HFFc6 (cell line): ENCODE measurements around the gene CELF2. TPM values are rescaled to one million over a fixed set of nuclear protein-coding genes. Genes with fewer than 3 reads are reported as not detected.

Experiments
- DNase-seq: peaks from one replicate; pipeline ENCODE4 v3.0.0-alpha.2; 2018
- H3K27ac Mint-ChIP-seq: 2 replicates; pipeline ENCODE4 v1.8.0; 2020; ENCODE audit warnings: mild to moderate bottlenecking, mixed read lengths
- H3K27me3 Mint-ChIP-seq: 2 replicates; pipeline ENCODE4 v1.8.0; 2021; ENCODE audit warnings: mild to moderate bottlenecking, moderate library complexity, mixed read lengths; ENCODE audit not compliant: insufficient read depth
- H3K36me3 Mint-ChIP-seq: 2 replicates; pipeline ENCODE4 v1.8.0; 2021; ENCODE audit warnings: low read depth, mixed read lengths
- H3K4me1 Mint-ChIP-seq: 2 replicates; pipeline ENCODE4 v1.8.0; 2020; ENCODE audit warnings: low read depth, mixed read lengths
- H3K4me3 Mint-ChIP-seq: 2 replicates; pipeline ENCODE4 v1.8.0; 2020; ENCODE audit warnings: mild to moderate bottlenecking, moderate library complexity, mixed read lengths
- H3K9me3 Mint-ChIP-seq: 2 replicates; pipeline ENCODE4 v1.8.0; 2020; ENCODE audit warnings: mild to moderate bottlenecking, mixed read lengths
- CTCF ChIP-seq: fragments of 200-600 bp; sonication (generic); IDR thresholded peaks from 2 replicates; pipeline ENCODE4 v1.5.0; 2021; ENCODE audit warnings: antibody characterized with exemption, mild to moderate bottlenecking
- total RNA-seq, 6 experiments: library from RNA; stranded (reverse); fragmentation: NEBNext Ultra II Directional; extraction: Animal tissue kit (Norgen Biotek cat#: 25700); gene quantifications; 2 replicates in 1 of 6; 3 replicates in 5 of 6; pipeline ENCODE4 v1.2.3, GENCODE V29; 2021

CELF2 gene
- total RNA-seq, 6 experiments from 2014 or later = 2.7 to 5.2 (median 3.5) TPM

- H3K36me3 Mint-ChIP-seq = peaks cover 10% of the 10 kb centered on the region; the same call in 1 of the 2 replicates
- H3K27ac Mint-ChIP-seq = no peak overlapping the region
- H3K9me3 Mint-ChIP-seq = peaks cover 26% of the 10 kb centered on the region
- H3K27me3 Mint-ChIP-seq = peaks cover 5% of the 10 kb centered on the region
- peaks cover 13% of the 10 kb centered on the region for H3K4me1 Mint-ChIP-seq
- DNase-seq = no peak
- no peak for TF ChIP-seq CTCF
- H3K4me3 Mint-ChIP-seq = no peak overlapping the region
Measured at GRCh38 chr10:11161096-11161495, 143.4 kb downstream of the CELF2 start.

GRCh38 chr10:11161910-11162309 lies 144.2 kb downstream of the CELF2 start:
- peaks cover 10% of the 10 kb centered on the region; the same call in 1 of the 2 replicates for H3K36me3 Mint-ChIP-seq
- no peak overlapping the region for H3K27ac Mint-ChIP-seq
- DNase-seq = no peak
- H3K4me3 Mint-ChIP-seq = no peak overlapping the region
- H3K4me1 Mint-ChIP-seq = peaks cover 19% of the 10 kb centered on the region
- H3K9me3 Mint-ChIP-seq = peaks cover 23% of the 10 kb centered on the region
- no peak for TF ChIP-seq CTCF
- H3K27me3 Mint-ChIP-seq = peaks cover 7% of the 10 kb centered on the region

GRCh38 chr10:11162828-11163599 lies 145.3 kb downstream of the CELF2 start:
- peaks cover 7% of the 10 kb centered on the region for H3K27me3 Mint-ChIP-seq
- TF ChIP-seq CTCF = no peak
- H3K4me1 Mint-ChIP-seq = peaks cover 19% of the 10 kb centered on the region
- DNase-seq = no peak
- H3K9me3 Mint-ChIP-seq = peaks cover 23% of the 10 kb centered on the region
- H3K27ac Mint-ChIP-seq = no peak overlapping the region
- peaks cover 10% of the 10 kb centered on the region; the same call in 1 of the 2 replicates for H3K36me3 Mint-ChIP-seq
- no peak overlapping the region; the same call in 1 of the 2 replicates for H3K4me3 Mint-ChIP-seq

- TF ChIP-seq CTCF = no peak
- peaks cover 18% of the 10 kb centered on the region for H3K9me3 Mint-ChIP-seq
- H3K27ac Mint-ChIP-seq = no peak overlapping the region
- peaks cover 19% of the 10 kb centered on the region for H3K4me1 Mint-ChIP-seq
- DNase-seq = no peak
- H3K27me3 Mint-ChIP-seq = peaks cover 7% of the 10 kb centered on the region
- peaks cover 10% of the 10 kb centered on the region; the same call in 1 of the 2 replicates for H3K36me3 Mint-ChIP-seq
- peak overlapping the region; percentile 90 for H3K4me3 Mint-ChIP-seq
Measured at GRCh38 chr10:11163780-11164550, 146.3 kb downstream of the CELF2 start.

- DNase-seq = no peak
- H3K4me1 Mint-ChIP-seq = peaks cover 19% of the 10 kb centered on the region
- peaks cover 18% of the 10 kb centered on the region for H3K9me3 Mint-ChIP-seq
- H3K36me3 Mint-ChIP-seq = peaks cover 10% of the 10 kb centered on the region; the same call in 1 of the 2 replicates
- no peak overlapping the region; the same call in 1 of the 2 replicates for H3K27ac Mint-ChIP-seq
- H3K27me3 Mint-ChIP-seq = peaks cover 7% of the 10 kb centered on the region
- peak overlapping the region; percentile 90 for H3K4me3 Mint-ChIP-seq
- no peak for TF ChIP-seq CTCF
Measured at GRCh38 chr10:11164551-11164802, 146.8 kb downstream of the CELF2 start.
